Fibroblast of mammary gland (primary cell): ENCODE results near the gene USP34.

Experiments used
- DNase-seq: peaks from one replicate; pipeline ENCODE4 v3.0.0-alpha.2; 2010; ENCODE audit warnings: low read depth
- H3K4me3 ChIP-seq: 2 replicates; pipeline ENCODE4 v1.5.1; 2011; ENCODE audit warnings: low read depth, mild to moderate bottlenecking, low read length, moderate library complexity; ENCODE audit not compliant: control insufficient read depth
- CTCF ChIP-seq: conservative IDR thresholded peaks from 2 replicates; pipeline ENCODE4 v1.5.1; 2011; ENCODE audit warnings: low read depth, low read length, inconsistent platforms; ENCODE audit not compliant: control insufficient read depth, insufficient read depth

The USP34 gene

GRCh38 chr2:61249521-61250071 is 221.3 kb downstream of the USP34 start:
- H3K4me3 ChIP-seq = no peak overlapping the region
- no peak for TF ChIP-seq CTCF
- DNase-seq = no peak

- TF ChIP-seq CTCF = no peak
- no peak overlapping the region for H3K4me3 ChIP-seq
- DNase-seq = peak; percentile 96
Measured at GRCh38 chr2:61247204-61247812, 223.6 kb downstream of the USP34 start.

GRCh38 chr2:61244694-61245093 is 226.2 kb downstream of the USP34 start:
- H3K4me3 ChIP-seq = no peak overlapping the region
- TF ChIP-seq CTCF = no peak
- no peak for DNase-seq

GRCh38 chr2:61241266-61241665 is 229.6 kb downstream of the USP34 start:
- DNase-seq = no peak
- no peak for TF ChIP-seq CTCF
- no peak overlapping the region for H3K4me3 ChIP-seq

- no peak for TF ChIP-seq CTCF
- H3K4me3 ChIP-seq = no peak overlapping the region
- no peak for DNase-seq
Measured at GRCh38 chr2:61238219-61239012, 232.5 kb downstream of the USP34 start.

- DNase-seq = no peak
- H3K4me3 ChIP-seq = no peak overlapping the region
- TF ChIP-seq CTCF = no peak
Measured at GRCh38 chr2:61235716-61236115, 235.2 kb downstream of the USP34 start.

- TF ChIP-seq CTCF = no peak
- peak; percentile 16 for DNase-seq
- no peak overlapping the region for H3K4me3 ChIP-seq
Measured at GRCh38 chr2:61233581-61233980, 237.3 kb downstream of the USP34 start.
